Keratinocyte (primary cell): ENCODE results near the gene CEACAM19.

Experiments used
- CTCF ChIP-seq, 3 experiments: IDR thresholded peaks in 1 of 3; conservative IDR thresholded peaks in 1 of 3; optimal IDR thresholded peaks in 1 of 3; 2 replicates in 2 of 3; 3 replicates in 1 of 3; pipeline versions ENCODE3 to v1.5.1; 2011; ENCODE audit warnings: low read length in 3 of 3, mild to moderate bottlenecking in 3 of 3, moderate library complexity in 2 of 3, control low read depth in 1 of 3, inconsistent platforms in 1 of 3; ENCODE audit not compliant: insufficient read depth in 2 of 3; ENCODE audit errors: extremely low read depth in 1 of 3
- EZH2 ChIP-seq: IDR thresholded peaks from one replicate; pipeline ENCODE4 v1.6.1; 2012; ENCODE audit warnings: inconsistent platforms, mild to moderate bottlenecking, low read length, moderate library complexity

DNA sequence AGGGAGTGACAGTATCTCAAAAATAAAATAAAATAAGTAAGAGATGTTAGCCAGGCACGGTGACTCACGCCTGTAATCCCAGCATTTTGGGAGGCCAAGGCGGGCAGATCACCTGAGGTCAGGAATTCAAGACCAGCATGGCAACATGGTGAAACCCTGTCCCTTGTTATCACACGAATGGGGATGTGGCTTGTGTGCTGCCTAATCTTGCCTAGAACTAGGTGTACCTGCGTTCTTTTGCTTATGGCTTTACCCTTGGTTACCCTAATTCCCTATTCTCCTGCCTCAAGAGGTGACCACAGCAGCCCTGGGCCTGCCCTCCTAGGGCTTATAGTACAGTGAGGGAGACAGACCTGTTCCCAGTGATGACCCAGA is 33.9 kb upstream of the CEACAM19 start:
- TF ChIP-seq CTCF (optimal IDR thresholded peaks at IDR 0.05 in 1 of 3, IDR thresholded peaks at IDR 0.05 in 1 of 3, conservative IDR thresholded peaks at IDR 0.05 in 1 of 3; ENCODE audit: extremely low read depth in 1 of 3, insufficient read depth in 2 of 3, low read length in 3 of 3): no peak
- no peak for TF ChIP-seq EZH2
